ENCODE measurements around the gene FLT3.
"Not testable (repeated sequence)": the region's sequence is repeated elsewhere in the genome, so short reads cannot be mapped to it uniquely, and the experiment has no call there.

Gene FLT3

DNA sequence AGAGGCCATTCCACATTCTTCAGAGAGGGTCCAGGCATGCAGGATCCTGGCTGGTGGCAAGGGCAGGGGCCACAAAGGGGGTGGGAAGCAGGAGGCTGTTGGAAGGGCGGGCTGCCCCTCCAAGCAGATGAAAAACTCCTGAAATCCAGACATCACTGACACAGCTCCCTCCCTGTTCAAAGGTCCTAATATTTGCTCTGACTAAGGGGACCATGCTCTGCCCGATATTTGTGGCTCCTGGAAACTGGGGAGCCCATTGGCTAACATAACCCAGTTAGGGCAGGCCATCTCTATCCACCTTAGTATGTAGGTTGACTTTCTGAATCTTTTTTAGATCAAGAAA, 127.9 kb downstream of the FLT3 start:
- DNase-seq (ENCODE audit: low read depth): no peak

DNA sequence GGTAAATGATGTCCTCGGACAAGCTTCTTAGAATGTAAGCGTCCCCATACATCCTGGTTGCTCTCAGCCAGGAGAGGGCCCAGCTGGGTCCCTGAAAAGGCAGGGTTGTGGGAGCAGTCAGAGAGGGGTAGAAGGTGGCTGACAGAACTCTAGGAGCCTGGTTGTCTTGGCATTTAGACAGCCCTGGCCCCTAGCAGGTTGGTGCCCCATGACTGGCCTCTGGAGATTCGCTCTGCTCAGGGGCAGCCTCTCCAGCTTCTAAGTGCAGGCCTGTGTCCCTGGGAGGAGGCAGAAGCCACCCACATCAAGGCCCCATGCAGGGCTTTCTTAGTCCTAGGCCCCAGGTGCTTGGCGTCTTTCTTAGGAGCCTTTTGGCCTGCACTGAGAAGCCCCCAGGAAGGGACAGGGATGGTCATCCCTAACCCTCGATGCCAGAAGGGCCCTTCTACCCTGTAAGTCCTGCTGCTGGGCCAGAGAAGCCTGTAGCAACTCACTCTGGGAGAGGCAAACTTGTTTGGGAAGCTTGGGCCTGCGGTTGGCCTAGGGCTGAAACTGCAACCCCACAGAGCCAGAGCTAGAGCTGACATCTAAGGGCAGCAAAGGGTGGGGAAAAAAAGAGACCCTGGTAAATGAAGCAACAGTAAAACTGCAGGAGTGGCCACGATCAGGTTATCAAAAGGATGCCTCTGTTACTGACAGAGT, 128.4 kb downstream of the FLT3 start:
- no peak for DNase-seq (ENCODE audit: low read depth)

DNA sequence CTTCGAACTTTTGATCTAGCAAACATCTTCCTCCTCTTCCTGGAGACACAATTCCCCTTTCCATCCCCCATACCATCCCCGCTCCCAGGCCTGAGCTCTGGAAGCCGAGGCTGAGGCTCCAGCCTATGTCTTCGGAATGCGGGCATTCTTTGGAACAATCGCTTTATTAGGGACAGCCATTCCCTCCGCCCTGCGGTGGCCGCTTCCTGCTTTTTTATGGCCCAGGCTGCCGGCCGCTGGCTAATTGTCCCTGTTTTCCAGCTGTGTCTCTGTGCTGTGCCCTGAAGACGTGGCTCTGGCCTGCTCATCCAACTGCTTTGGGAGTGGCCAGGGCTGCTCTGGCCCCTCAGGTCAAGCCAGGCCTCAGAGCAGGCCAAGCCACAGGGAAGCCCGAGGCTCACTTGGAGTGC, 129.1 kb downstream of the FLT3 start:
- no peak for DNase-seq (ENCODE audit: low read depth)

DNA sequence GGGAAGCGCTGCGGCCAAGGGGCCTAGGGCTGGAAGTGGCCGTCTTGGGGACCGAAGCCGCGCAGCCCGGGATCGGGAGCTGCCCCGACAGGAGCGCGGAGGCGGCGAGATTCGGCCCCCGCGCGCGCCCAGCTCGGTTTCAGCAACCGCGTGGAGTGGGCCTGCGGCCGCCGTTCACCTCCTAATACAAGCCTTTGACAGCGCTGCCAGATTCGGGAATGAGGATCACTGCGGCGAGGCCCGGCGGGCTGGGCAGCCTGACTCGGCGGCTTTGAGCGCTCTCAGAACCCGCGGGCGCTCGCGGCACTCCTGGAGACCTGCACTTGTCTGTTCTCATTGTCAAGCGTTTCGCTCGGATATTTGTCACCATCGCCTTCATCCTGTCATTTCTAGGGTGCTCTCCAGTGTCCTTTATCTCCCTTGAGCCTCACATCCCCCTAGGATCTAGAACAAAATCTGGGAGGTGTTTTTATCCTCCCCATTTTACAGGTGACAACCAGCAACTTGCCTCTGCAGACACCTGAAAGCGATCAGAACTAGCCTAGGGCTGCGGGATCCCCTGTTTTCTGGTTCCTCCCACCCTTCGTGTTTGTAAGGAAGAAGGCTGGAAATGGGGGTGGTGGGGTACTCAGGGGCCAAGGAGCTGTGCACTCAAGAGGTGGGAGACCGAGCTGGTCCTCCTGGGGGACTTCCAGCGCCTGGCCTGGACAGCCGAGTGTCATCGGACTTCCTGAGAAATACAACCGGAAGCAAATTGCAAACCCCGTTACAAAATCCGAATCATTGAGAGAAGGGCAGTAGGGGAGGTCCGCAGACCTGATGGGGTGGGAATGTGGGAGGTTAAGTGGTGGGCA, 129.8 kb downstream of the FLT3 start:
- DNase-seq (ENCODE audit: low read depth): no peak

DNA sequence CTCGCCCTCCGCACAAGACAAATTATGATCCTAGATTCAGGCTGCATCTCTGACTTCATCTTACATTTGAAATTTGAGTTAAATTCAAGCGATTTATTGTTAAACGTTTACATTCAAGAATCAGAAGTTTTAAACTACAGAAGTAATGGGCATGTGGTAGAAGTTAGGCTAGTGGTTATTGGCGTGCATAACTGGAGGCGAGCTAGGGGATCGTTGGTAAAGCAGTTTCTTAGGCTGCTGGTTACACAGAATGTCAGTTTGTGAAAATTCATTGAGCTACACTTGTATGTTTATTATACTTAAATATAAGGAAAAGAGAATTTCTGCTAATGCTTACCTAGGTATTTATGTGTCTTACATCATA, 130.5 kb downstream of the FLT3 start:
- no peak for DNase-seq (ENCODE audit: low read depth)

DNA sequence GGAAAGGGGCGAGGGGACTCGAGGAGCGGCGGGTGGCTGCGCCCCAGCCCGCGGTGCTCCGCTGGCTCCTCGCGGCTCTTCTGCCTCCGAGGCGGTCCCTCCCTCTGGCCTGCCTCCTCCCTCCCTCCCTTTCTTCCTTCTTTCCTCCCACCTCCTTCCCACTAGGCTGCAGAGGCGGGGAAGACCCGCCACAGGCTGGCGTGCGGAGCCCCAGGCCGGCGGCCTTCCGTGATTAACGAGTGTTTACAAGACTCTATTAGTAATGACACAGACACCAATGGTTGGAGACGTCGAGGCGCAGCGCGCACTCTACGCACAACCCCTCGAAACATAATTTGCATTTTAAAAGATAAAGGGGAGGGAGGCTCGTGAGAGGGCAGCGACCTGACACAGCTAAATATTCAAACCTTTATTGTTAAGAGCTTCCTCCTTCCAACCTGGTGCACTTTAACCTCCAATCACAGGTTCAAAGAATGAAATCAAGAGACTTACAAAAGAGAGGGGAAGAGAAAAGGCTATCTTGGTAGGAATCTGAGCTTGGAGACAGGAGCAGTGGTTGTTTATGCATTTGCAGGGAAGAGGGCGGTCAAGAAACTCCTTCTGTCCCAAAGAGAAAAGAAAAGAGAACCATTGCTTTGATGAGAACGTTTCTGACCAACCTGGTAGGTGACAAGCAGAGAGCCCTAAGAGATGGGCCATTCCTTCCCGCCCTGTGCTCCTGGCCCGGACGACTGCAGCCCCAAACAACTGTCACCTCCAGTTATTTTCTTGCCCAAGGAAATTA, 131.1 kb downstream of the FLT3 start, which contains the start of gene CDX2:
Gene CDX2, minus strand, starts transcription at position 234 of the 784 bp plus-strand sequence. CDS start 309 bp downstream, outside the sequence.
- DNase-seq (ENCODE audit: low read depth): no peak

DNA sequence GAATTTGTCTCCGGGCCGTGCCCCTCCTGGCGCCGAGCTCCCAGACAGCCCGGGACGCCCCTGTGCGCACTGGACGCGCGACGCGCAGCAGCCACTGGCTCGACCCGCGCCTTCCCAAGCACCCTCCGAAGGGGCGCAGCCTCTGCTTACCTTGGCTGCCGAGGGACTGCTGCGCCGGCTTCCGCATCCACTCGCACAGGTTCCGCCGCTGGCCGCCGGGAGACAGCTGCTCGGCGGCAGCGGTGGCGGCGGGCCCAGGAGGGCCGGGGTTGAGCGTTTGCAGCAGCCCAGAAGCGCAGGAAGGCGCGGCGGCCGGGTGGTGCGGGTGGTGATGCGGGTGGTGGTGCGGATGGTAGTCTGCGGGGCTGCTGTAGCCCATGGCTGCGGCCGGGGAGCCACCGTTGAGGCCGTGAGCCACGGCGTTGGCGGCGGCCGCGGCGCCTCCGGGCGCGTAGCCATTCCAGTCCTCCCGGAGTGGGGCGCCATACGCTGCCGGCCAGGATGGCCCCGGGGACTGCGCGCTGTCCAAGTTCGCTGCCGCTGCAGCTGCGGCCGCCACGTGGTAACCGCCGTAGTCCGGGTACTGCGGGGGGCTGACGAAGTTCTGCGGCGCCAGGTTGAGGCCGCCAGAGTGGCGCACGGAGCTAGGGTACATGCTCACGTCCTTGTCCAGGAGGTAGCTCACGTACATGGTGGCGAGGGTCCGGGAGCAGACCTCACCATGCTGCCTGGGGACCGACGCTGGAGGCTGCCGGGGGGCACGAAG, 131.9 kb downstream of the FLT3 start:
- no peak for DNase-seq (ENCODE audit: low read depth)

DNA sequence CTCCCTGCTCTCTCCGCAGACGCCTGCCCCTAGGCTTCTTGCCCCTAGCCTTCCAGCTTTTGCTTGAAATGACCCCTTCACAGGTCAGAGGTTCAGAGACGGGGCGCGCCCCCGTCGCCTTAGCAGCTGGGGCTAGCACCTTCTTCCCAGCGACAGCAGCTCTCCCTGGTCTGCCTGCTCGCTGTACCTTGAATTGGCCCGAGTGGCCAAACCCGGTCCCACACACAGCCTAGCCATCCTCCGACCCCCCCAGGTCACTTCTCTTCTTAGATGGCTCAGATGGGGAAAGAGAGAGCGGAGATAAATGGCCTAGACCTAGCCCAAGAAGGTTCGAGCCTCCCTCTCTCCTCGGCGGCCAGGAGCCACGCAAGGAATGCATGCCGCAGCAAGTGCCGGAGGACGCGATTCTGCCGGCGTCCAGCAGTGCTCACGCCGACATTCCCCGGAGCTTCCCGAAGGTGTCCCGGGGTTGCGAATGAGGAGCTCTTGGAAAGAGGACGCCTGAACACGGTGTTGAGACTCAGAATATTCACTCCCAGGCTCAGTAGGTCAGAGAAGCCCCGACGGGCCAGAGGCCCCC, 132.6 kb downstream of the FLT3 start:
- DNase-seq (ENCODE audit: low read depth): no peak

DNA sequence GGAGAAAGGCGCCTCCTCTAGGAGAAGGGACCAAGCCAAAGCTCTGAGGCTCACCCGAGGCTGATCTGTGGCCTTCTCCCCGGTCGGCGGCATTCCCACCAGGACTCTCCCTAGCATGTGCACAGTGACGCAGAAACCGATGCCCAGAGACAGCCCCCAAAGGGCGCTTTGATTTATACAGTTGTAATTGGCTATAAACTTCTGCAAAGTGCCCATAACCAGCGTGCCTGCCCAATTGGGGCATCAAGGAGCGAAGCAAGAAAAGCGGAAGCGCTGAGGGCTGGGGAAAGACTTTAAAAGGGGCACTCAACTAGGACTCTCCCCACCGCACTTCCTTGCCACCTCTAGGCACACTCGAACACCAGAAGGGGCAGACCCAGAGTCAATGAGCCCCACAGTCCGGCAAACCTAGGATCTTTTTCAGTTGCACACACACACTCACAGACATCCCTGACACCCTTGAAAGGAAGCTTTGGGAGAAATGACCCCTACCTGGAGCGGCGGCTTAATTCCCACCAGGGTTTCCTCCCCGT, 133.1 kb downstream of the FLT3 start:
- DNase-seq (ENCODE audit: low read depth): no peak

DNA sequence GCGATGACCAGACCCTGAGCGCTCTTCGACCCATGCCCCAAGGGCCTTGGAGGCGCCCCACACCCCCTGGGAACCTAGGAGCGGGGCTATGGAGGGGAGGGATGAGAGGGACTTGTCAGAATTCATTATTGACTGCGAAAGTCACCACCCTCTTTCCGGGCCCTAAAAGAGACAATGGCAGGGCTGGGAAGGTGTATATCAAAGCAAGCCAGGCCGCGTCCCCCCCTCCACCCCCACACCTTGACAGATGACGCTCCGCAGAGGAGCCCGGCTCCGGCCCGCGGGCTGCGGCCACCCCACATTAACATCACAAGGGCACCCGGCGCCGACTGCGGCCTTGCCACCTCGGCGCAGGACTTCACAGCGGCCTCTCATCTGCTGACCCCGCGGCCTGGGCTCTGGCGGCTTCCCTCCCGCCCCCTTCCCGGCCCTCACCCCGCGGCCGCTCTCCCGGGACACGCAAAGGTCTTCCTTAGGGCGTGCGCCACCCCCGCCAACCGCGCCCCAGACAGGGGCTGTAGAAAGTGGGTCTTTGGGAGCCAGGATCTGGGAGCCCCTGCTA, 133.7 kb downstream of the FLT3 start:
- DNase-seq (ENCODE audit: low read depth): no peak

DNA sequence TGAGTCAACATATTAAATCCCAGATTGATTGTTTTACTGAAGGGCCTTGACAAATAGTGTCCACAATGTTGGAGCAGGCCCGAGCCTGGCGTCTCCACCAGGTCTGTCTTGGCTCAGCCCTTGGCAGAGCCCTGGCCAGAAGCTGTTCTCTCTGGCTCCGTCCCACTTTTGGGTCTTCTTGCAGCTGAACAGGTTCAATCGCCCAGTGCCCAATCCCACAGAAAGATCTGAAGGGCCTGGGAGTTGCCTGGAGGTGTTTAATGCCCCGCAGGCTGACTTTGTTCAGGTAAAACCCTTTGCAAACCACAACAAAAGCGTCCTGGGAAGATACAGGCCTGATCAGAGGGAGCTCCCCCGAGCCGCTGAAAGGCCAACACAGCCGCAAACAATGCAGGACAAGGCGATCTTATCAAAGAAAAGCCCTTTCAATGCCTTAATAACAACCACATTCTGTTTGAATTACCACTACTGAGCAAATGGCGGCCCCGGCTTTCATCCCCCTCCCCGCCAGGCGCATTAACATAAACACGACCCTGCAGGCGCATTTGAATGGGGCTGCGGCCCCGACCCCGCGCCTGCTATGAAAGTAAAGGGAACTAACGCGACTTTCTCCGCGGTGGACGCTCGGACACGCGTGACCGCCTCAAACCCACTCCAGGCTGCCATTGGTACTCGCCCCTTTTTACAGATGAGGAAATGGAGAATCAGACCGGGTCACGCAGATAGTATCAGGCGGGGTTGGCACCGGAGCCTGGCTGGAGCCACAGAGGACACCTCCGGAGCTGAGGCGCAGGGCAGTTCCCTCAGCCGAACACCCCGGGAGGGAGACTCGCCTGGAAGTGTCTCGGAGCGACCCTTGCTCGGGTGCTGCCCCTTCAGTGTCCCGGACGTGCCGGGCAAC, 134.4 kb downstream of the FLT3 start:
- no peak for DNase-seq (ENCODE audit: low read depth)

DNA sequence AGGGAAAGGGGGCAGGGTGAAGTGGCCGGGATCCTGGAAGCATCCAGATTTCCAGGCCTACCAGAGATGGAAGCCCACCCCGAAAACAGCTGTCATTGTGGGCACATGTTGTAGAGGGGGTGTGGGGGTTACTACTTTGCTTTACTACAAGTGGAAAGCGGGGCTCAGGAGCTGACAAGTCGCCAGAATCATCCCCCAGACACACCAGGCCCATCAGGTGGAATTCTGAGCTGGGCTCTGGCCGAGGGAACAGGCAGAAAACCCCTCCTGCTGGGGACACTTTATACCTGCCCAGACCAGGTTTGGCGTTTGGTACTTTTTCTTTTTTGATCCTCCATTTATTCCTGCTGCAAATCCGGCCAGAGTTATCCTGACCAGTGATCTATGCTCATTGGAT, 135.0 kb downstream of the FLT3 start:
- no peak for DNase-seq (ENCODE audit: low read depth)

DNA sequence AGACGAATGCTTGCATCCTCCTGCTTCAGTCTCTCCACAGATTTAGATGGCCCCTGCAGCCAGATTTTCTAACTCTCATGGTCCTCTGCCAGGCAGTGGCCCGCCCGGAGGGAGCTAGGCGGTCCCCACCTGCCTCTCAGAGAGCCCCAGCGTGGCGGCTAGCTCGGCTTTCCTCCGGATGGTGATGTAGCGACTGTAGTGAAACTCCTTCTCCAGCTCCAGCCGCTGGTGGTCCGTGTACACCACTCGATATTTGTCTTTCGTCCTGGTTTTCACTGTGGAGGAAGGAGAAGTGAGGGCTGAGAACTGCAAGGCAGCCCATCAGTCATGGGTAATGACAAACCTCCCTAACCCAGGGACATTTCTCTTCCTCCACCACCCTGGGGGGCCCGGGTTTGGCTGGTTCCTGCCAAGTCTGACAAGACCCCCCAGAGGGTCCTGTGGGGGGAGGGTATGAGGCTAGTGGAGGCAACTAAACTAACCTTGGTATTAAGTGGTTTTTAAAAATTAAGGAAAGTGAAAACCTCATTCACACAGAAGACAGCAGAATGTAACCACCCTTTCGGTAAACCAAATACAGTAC, 135.5 kb downstream of the FLT3 start:
- DNase-seq (ENCODE audit: low read depth): no peak

DNA sequence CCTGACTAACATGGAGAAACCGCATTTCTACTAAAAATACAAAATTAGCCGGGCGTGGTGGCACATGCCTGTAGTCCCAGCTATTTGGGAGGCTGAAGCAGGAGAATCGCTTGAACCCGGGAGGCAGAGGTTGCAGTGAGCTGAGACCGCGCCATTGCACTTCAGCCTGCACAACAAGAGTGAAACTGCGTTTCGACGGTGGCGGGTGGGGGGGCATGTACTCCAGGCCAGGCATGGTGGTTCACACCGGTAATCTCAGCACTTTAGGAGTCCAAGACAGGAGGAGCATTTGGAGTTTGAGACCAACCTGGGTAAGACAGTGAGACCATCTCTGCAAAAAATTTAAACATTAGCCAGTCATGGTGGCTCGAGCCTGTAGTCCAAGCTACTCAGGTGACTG, 136.2 kb downstream of the FLT3 start:
- not testable (repeated sequence) for DNase-seq (ENCODE audit: low read depth)

DNA sequence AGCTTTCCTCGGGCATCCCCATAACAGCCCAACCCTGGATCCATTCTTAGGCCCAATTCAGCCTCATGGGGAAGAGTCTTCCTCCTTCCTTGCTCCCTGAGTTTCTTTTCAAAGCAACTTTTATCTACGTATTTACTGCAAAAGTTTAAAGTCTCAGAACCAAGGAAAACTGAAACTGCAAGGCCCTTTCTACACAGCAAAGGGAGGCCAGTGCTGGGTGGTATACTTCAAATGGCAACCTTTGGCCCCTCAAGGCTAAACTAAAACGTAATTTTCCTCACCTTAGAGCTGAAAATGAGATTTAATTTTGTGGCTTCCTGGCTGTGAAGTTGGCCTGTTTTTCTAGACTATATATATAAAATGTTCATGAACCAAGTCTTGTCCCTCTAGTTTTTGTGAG, 136.9 kb downstream of the FLT3 start:
- DNase-seq (ENCODE audit: low read depth): no peak

DNA sequence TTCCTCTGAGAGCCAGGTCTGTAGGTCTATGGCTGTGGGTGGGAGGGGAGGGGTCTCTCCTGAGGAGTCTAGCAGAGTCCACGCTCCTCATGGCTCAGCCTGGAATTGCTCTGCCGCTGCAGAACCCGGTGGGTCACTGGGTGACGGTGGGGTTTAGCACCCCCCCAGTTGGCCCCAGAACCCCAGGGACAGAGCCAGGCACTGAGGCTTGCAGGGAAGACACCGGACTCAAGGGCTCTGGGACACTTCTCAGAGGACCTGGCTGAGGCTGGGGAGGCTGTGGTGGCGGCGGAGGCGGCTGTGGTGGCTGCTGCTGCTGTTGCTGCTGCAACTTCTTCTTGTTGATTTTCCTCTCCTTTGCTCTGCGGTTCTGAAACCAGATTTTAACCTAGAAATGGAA, 137.4 kb downstream of the FLT3 start:
- DNase-seq (ENCODE audit: low read depth): no peak

DNA sequence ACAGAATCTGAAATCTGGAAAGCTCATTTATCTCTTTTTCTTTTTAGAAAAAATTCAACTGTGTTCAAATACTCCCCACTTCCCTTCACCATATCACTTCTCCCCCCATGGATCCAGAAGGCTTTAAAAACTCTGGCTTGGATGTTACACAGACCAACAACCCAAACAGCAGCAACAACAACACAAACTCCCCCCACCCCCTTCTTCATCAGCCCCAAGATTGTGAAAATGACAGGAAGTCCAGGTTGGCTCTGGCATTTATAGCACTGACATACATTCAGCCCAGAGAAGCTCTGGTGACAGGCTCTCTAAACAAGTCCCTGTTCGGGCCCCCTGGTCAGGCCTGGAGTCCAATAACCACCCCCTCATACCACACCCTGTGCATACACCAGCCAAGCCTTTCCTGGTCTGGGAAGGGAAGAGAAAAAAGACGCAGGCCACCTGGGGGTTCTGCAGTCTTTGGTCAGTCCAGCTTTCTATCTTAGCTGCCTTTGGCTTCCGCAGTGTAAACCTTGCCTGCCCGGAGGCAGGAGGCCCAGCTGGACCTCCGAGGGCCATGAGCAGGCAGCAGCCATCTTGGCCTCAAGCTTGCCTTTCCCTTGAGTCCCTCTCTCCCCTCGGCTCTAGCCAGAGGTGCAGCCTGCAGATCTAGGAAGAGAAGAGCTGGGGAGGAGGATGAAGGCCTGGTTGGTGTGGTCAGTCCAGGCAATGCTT, 138.1 kb downstream of the FLT3 start:
- no peak for DNase-seq (ENCODE audit: low read depth)

DNA sequence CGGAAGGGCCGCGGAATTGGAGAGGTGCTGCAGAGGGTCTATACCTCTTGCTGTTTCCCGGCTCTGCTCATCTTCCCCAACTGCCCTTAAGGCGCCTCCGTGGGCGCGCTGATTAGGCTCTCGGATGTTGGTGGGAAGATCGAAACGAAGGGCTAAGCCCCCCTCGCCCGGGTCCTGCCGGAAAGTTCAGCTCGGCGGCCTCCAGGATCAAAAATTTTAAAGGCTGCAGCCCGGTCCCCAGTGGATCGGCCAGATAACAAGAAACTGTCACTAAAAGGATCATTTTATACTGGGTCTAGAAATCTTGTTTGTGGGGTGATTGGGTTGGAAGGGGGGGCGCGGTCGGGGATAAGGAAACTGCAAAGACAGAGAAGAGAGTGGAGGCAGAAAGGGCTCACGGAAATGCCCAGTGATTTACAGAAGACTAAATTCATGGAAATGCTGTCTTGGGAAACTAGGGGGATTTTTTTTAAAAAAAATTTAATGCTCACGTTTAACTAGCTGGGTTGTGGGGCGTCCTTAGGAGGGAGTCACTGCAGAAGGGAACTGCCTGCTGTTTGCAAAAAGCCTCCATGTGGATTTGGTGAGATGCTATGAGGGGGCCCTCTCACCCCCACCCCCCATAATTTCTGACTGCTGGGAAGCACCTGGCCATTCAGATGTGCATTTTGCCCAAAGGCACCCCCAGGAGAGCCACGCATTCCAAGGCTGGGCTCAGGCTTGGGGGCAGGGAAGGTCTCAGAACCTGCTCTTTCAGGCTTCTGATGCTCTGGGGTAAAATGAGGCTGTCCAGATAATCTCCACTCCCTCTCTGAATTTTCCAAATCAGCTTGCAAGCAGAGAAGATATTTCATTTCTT, 138.9 kb downstream of the FLT3 start:
- no peak for DNase-seq (ENCODE audit: low read depth)
